Esophagus muscularis mucosa (tissue), 4 donors: ENCODE results near the gene SND1. TPM values are rescaled to one million over a fixed set of nuclear protein-coding genes. Genes with fewer than 3 reads are reported as not detected.

Experiments
- DNase-seq: peaks from one replicate; pipeline ENCODE4 v3.0.0-alpha.2; 2017; ENCODE audit errors: extremely low spot score
- H3K27ac ChIP-seq, 4 donors: fragments of 200-600 bp; sonication (generic); replicated peaks in 1 of 4; 1 replicate in 3 of 4; 2 replicates in 1 of 4; pipeline ENCODE4 v1.5.1; 2016 to 2019; ENCODE audit warnings: mild to moderate bottlenecking in 1 of 4
- H3K27me3 ChIP-seq, 4 donors: fragments of 200-600 bp; sonication (generic); one replicate each; pipeline versions ENCODE4 v1.5.1 to v1.6.0; 2016 to 2019
- H3K36me3 ChIP-seq, 4 donors: fragments of 200-600 bp; sonication (generic); one replicate each; pipeline ENCODE4 v1.5.1; 2016 to 2019
- H3K4me1 ChIP-seq, 4 donors: fragments of 200-600 bp; sonication (generic); one replicate each; pipeline ENCODE4 v1.5.1; 2016 to 2019
- H3K4me3 ChIP-seq, 4 donors: fragments of 200-600 bp; sonication (generic); 1 replicate in 2 of 4; 2 replicates in 2 of 4; pipeline ENCODE4 v1.5.1; 2016 to 2019; ENCODE audit warnings: mild to moderate bottlenecking in 4 of 4, moderate library complexity in 1 of 4
- H3K9me3 ChIP-seq, 4 donors: fragments of 200-600 bp; sonication (generic); 1 replicate in 3 of 4; 2 replicates in 1 of 4; pipeline ENCODE4 v1.5.1; 2016 to 2019
- CTCF ChIP-seq, 3 experiments: fragments of 200-600 bp in 2 of 3; fragments of 450-650 bp in 1 of 3; sonication (generic) in 2 of 3; IDR thresholded peaks; one replicate each; pipeline ENCODE4 v1.5.1; 2017 to 2019; ENCODE audit warnings: antibody characterized with exemption in 3 of 3, mild to moderate bottlenecking in 2 of 3, moderate library complexity in 1 of 3
- EP300 ChIP-seq: sonication (generic); formaldehyde crosslinking; IDR thresholded peaks from one replicate; pipeline ENCODE4 v1.6.1; 2017; ENCODE audit warnings: antibody characterized with exemption
- POLR2A ChIP-seq: fragments of 450-650 bp; IDR thresholded peaks from one replicate; pipeline ENCODE4 v1.6.1; 2017; ENCODE audit warnings: antibody characterized with exemption, moderate library complexity, mild to moderate bottlenecking, low read depth
- POLR2AphosphoS5 ChIP-seq, 2 donors: sonication (generic); formaldehyde crosslinking; IDR thresholded peaks; one replicate each; pipeline ENCODE4 v1.6.1; 2017; ENCODE audit warnings: antibody characterized with exemption in 2 of 2
- WGBS: methylation state at CpG from one replicate; pipeline ENCODE4 v1.1.5; 2018; 5-methylcytosine and 5-hydroxymethylcytosine counted together
- intact Hi-C: fragments of 100-400 bp; cut with DNase I; formaldehyde crosslinking; loops from one replicate; pipeline ENCODE4 v1.15.1; 2023
- total RNA-seq, 4 donors: library from RNA; depleted of rRNA; stranded (reverse); fragments of >200 nt; gene quantifications; one replicate each; pipeline versions ENCODE4 v1.1.0 to v1.2.1, GENCODE V29; 2016

Gene SND1
- total RNA-seq, 4 donors from 2014 or later = 71.4 to 91.2 (median 81.3) TPM

GRCh38 chr7:127680983-127681382 lies 29.0 kb downstream of the SND1 start:
- no peak for DNase-seq
- no peak for TF ChIP-seq EP300
- TF ChIP-seq CTCF (IDR thresholded peaks at IDR 0.05) = no peak
- no peak for TF ChIP-seq POLR2A
- TF ChIP-seq POLR2AphosphoS5 (IDR thresholded peaks at IDR 0.05) = no peak
- 100% methylated on average over 3 of the region's 3 CpGs for WGBS
- Histone ChIP-seq H3K4me3 (no peak overlapping the region), H3K4me1 (peaks cover 0 to 21% (median 4%) of the 10 kb centered on the region in 4 donors), H3K27me3 (no peaks in the 10 kb centered on the region), H3K27ac (no peak overlapping the region), H3K9me3 (no peaks in the 10 kb centered on the region), H3K36me3 (peaks cover 0 to 6% (median 0%) of the 10 kb centered on the region in 4 donors)
- intact Hi-C loops = no loop called here

- Histone ChIP-seq H3K27ac (no peak overlapping the region), H3K4me1 (peaks cover 0 to 21% (median 4%) of the 10 kb centered on the region in 4 donors), H3K36me3 (peaks cover 0 to 14% (median 8%) of the 10 kb centered on the region in 4 donors), H3K4me3 (no peak overlapping the region), H3K9me3 (no peaks in the 10 kb centered on the region), H3K27me3 (no peaks in the 10 kb centered on the region)
- no peak for TF ChIP-seq CTCF (IDR thresholded peaks at IDR 0.05)
- TF ChIP-seq POLR2A = no peak
- TF ChIP-seq POLR2AphosphoS5 (IDR thresholded peaks at IDR 0.05) = no peak
- no peak for TF ChIP-seq EP300
- 83% methylated on average over 2 of the region's 2 CpGs for whole genome bisulfite sequencing
- no peak for DNase-seq
- intact Hi-C loops = no loop called here
Measured at GRCh38 chr7:127682140-127682539, 30.1 kb downstream of the SND1 start.

GRCh38 chr7:127683776-127684681 lies 32.0 kb downstream of the SND1 start:
- Histone ChIP-seq H3K4me1 (peaks cover 0 to 14% (median 0%) of the 10 kb centered on the region in 4 donors), H3K9me3 (no peaks in the 10 kb centered on the region), H3K4me3 (no peak overlapping the region), H3K27me3 (no peaks in the 10 kb centered on the region), H3K27ac (no peak overlapping the region), H3K36me3 (peaks cover 12 to 26% (median 22%) of the 10 kb centered on the region in 4 donors)
- no peak for DNase-seq
- WGBS = 81% methylated on average over 4 of the region's 4 CpGs
- intact Hi-C loops = no loop called here
- no peak for TF ChIP-seq EP300
- no peak for TF ChIP-seq POLR2AphosphoS5 (IDR thresholded peaks at IDR 0.05)
- no peak for TF ChIP-seq POLR2A
- TF ChIP-seq CTCF (IDR thresholded peaks at IDR 0.05) = no peak

- intact Hi-C loops = no loop called here
- Histone ChIP-seq H3K27ac (no peak overlapping the region), H3K36me3 (peaks cover 12 to 49% (median 37%) of the 10 kb centered on the region in 4 donors), H3K9me3 (no peaks in the 10 kb centered on the region), H3K4me1 (peaks cover 0 to 1% (median 0%) of the 10 kb centered on the region in 4 donors), H3K4me3 (no peak overlapping the region), H3K27me3 (no peaks in the 10 kb centered on the region)
- no peak for DNase-seq
- WGBS = 86% methylated on average over 1 of the region's 1 CpG
- no peak for TF ChIP-seq POLR2A
Measured at GRCh38 chr7:127689194-127689772, 37.3 kb downstream of the SND1 start.

- Histone ChIP-seq H3K4me3 (no peak overlapping the region), H3K9me3 (no peaks in the 10 kb centered on the region), H3K27me3 (no peaks in the 10 kb centered on the region), H3K36me3 (peaks cover 12 to 60% (median 44%) of the 10 kb centered on the region in 4 donors), H3K27ac (no peak overlapping the region), H3K4me1 (no peaks in the 10 kb centered on the region)
- 97% methylated on average over 3 of the region's 3 CpGs for WGBS
- TF ChIP-seq POLR2AphosphoS5 (IDR thresholded peaks at IDR 0.05) = no peak
- no peak for TF ChIP-seq EP300
- TF ChIP-seq CTCF (IDR thresholded peaks at IDR 0.05) = no peak
- no peak for TF ChIP-seq POLR2A
- intact Hi-C loops = no loop called here
- DNase-seq = no peak
Measured at GRCh38 chr7:127690337-127690736, 38.3 kb downstream of the SND1 start.
